GM18909 (cell line): ENCODE data around the gene COPE.

Experiments
- ATAC-seq: cut with Tn5 transposase; IDR thresholded peaks from one replicate; pipeline ENCODE4 v1.9.1; 2021; ENCODE audit warnings: mild to moderate bottlenecking; ENCODE audit not compliant: unreplicated experiment, poor library complexity

COPE gene

DNA sequence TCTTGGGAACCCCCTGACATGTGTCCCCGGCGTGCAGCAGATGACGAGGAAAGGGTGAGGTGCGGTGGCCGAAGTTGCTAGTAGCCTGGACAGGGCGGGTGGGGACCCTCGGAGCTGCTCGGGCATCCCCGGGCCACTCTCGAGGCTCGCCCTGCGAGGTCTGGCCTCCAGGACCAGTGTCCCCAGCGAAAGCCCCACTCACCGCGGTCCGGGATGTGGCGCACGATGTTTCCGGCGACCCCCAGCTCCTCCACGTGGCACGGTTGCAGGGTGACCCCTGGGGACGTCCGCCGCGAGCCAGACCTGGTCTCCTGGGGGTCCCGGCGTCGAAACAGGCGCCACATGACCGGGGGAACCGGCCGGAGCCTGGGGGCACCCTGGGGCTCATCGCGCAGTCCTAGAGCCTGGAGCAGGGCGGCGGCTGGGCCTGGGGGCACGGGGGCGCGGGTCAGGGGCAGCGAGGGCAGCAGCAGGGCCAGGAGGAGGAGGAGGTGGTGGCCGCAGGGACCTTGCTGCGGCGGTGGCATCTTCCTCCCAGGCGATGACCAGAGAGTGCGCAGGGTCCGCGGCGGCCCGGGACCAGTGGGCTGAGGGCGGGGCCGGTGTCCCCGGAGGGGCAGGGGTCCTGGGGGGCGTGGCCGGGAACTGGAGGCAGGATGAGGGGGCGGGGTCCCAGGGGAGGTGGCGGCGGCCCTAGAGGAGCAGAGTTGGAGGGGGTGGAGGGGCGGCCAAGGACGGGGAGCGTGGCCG, 49.2 kb downstream of the COPE start:
- ATAC-seq: no peak

GRCh38 chr19:18869023-18869618, 50.1 kb downstream of the COPE start:
- ATAC-seq: no peak

DNA sequence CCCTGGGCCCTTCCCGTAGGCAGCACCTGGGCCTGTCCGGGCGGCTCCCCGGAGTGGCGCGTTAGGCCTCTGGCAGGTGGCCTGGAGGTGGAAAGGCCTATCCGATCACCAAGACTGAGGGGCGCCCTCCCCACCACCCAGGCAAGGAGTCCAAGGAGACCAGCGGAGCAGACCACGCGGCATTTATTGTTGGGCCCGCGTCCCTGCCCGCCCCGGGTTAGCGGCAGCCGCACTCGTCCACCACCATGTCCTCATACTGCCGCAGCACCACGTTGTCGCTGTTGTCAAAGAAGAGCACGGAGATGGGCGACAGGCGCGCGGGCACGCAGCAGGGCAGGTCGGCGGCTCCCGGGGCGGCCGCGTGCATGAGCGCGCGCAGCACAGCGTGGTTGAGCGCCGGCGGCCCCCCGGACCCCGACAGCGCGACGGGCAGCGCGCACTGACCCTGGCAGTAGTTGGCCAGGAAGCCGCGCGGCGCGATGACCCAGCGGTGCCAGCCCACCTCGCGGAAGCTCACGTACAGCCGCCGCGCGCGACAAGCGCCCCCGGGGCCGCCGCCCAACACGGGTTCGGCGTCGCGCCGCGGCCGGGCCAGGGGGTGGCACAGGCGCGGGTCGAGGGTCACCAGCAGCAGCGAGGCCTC, 50.7 kb downstream of the COPE start:
- no peak for ATAC-seq

- ATAC-seq: no peak
These were observed 51.4 kb downstream of the COPE start for GRCh38 chr19:18867751-18868150.

- no peak for ATAC-seq
These were observed 52.0 kb downstream of the COPE start for GRCh38 chr19:18867199-18867598.

GRCh38 chr19:18866800-18867123, 52.4 kb downstream of the COPE start:
- ATAC-seq: no peak

- no peak for ATAC-seq
These were observed 53.0 kb downstream of the COPE start for GRCh38 chr19:18865973-18866799.

GRCh38 chr19:18865106-18865972, 53.8 kb downstream of the COPE start:
- no peak for ATAC-seq

GRCh38 chr19:18863843-18864362, 55.3 kb downstream of the COPE start:
- no peak for ATAC-seq

GRCh38 chr19:18862976-18863842, 56.0 kb downstream of the COPE start:
- ATAC-seq: no peak

DNA sequence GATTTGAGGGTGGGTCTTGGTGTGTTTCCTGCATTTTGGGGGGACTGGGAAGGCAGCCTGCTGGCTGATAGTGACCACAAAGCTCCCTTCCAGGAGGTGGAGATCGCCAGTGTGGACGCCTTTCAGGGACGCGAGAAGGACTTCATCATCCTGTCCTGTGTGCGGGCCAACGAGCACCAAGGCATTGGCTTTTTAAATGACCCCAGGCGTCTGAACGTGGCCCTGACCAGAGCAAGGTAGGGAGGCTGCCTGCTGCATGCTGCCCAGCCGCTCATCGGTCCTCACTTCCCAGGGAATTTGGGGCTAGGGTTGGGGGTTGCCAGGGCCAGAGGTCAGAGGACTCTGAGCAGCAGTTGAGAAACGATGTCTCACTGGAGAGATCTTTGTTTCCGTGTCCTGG, 57.3 kb downstream of the COPE start:
- no peak for ATAC-seq

DNA sequence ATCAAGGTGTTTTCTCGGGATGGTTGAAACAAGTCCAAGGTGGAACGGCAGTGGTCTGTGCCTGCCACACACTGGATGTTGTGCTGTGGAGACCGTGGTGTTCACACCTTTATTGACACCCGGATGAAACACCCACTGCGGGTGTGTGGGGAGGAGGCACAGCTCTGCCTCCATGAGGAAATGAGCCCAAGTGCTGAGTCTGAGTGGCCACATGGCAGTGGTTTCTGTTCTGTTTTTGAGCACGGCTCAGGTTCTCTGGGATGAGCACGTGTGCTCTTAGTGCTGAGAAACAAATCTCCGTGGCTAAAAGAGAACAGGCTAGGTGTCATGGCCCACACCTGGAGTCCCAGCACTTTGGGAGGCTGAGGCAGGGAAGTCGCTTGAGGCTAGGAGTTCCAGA, 58.0 kb downstream of the COPE start:
- no peak for ATAC-seq

- no peak for ATAC-seq
These were observed 58.5 kb downstream of the COPE start for GRCh38 chr19:18860725-18861124.

- no peak for ATAC-seq
These were observed 58.9 kb downstream of the COPE start for GRCh38 chr19:18860302-18860700.

- no peak for ATAC-seq
These were observed 59.4 kb downstream of the COPE start for GRCh38 chr19:18859676-18860301.

DNA sequence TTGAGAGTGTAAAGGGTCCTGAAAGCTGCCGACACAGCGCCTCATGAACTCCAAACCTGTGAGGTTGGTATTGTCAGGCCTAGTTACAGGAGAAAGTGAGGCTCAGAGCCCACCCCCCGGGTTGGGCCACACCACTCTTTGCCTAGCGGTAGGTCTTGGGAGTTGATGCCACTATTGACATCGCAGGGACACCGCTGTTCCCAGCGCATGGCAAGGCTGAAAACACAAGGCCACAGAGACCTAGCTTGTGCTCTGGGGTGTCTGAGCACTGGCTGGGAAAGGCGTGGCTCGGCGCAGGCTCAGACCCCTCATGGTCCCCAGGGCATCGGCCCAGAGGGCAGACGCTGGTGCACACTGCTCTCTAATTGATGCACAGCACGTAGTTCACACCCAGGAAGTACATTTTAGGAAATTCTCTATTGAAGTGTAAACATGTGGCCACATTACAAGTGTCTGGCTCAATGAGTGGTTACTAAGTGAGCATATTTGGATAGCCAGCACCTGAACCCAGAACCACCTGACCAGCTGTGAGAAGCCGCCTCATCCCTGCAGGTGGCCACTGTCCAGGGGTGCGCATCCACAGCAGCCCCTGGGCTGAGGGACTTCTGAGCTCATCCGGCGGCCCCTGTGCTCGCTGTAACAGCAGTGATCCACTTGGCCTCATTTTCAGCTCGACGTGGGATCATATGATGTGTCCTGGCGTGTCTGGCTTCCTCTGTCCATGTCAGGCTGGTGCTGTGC, 60.1 kb downstream of the COPE start:
- no peak for ATAC-seq

DNA sequence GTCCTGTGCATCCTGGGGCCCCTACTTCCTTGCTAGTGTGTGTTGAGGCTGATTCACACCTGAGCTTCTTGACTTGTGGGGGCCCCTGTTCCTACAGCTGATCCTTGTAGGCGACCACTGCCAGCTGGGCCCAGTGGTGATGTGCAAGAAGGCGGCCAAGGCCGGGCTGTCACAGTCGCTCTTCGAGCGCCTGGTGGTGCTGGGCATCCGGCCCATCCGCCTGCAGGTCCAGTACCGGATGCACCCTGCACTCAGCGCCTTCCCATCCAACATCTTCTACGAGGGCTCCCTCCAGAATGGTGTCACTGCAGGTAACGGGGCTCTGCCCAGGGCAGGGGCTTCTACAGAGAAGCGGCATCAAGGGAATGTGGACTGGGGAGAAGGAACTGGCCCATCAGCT, 62.0 kb downstream of the COPE start:
- no peak for ATAC-seq
